Uterus (tissue), 4 donors: ENCODE data around the gene PTPRD. TPM values are rescaled to one million over a fixed set of nuclear protein-coding genes. Genes with fewer than 3 reads are reported as not detected.

Experiments used
- DNase-seq, 2 donors: peaks; one replicate each; pipeline ENCODE4 v3.0.0-alpha.2; 2019 to 2020
- H3K27ac ChIP-seq, 2 donors: fragments of 200-600 bp; sonication (generic); 1 replicate in 1 of 2; 2 replicates in 1 of 2; pipeline ENCODE4 v1.5.1; 2016 to 2018
- H3K27me3 ChIP-seq, 2 donors: fragments of 200-600 bp; sonication (generic); one replicate each; pipeline ENCODE4 v1.5.1; 2018 to 2019; ENCODE audit warnings: control low read depth in 1 of 2
- H3K36me3 ChIP-seq, 2 donors: fragments of 200-600 bp; sonication (generic); one replicate each; pipeline ENCODE4 v1.5.1; 2019; ENCODE audit warnings: control low read depth in 1 of 2
- H3K4me1 ChIP-seq, 2 donors: fragments of 200-600 bp; sonication (generic); one replicate each; pipeline ENCODE4 v1.5.1; 2018 to 2019; ENCODE audit warnings: control low read depth in 1 of 2
- H3K4me3 ChIP-seq, 2 donors: fragments of 200-600 bp; sonication (generic); 1 replicate in 1 of 2; 2 replicates in 1 of 2; pipeline ENCODE4 v1.5.1; 2018 to 2019; ENCODE audit warnings: mild to moderate bottlenecking in 1 of 2
- H3K9me3 ChIP-seq, 2 donors: fragments of 200-600 bp; sonication (generic); one replicate each; pipeline ENCODE4 v1.5.1; 2019; ENCODE audit warnings: control low read depth in 1 of 2
- POLR2A ChIP-seq, 2 donors: fragments of 450-650 bp; IDR thresholded peaks; one replicate each; pipeline ENCODE4 v1.6.1; 2016; ENCODE audit warnings: antibody characterized with exemption in 2 of 2, mild to moderate bottlenecking in 1 of 2, moderate library complexity in 1 of 2
- intact Hi-C: fragments of 100-400 bp; cut with DNase I; formaldehyde crosslinking; loops from one replicate; pipeline ENCODE4 v1.15.1; 2023; ENCODE audit warnings: low total_unique reads
- total RNA-seq, 4 donors: library from RNA; depleted of rRNA in 3 of 4; stranded (reverse); fragments of >200 nt in 3 of 4; gene quantifications; one replicate each; pipeline versions ENCODE4 v1.1.0 to v1.2.4, GENCODE V29; 2014 to 2023
- TF ChIP-seq, protein P1 (sequence below), 4 experiments: fragments of 200-600 bp in 2 of 4; fragments of 450-650 bp in 2 of 4; sonication (generic) in 2 of 4; IDR thresholded peaks; one replicate each; pipeline ENCODE4 v1.5.1; 2016 to 2019; ENCODE audit warnings: antibody characterized with exemption in 4 of 4, mild to moderate bottlenecking in 2 of 4, moderate library complexity in 1 of 4
- donor health status: DM: yes; HTN: yes; CAD: no.

PTPRD gene
- total RNA-seq, 4 donors from 2014 or later = 1.2 to 136 (median 26.4) TPM

- no peaks in the 10 kb centered on the region for H3K4me1 ChIP-seq
- no peaks in the 10 kb centered on the region for H3K27me3 ChIP-seq
- no peaks in the 10 kb centered on the region for H3K36me3 ChIP-seq
- H3K9me3 ChIP-seq = no peaks in the 10 kb centered on the region
- H3K4me3 ChIP-seq = no peak overlapping the region
- H3K27ac ChIP-seq = no peak overlapping the region
- intact Hi-C loops = no loop called here
- no peak for TF ChIP-seq POLR2A (IDR thresholded peaks at IDR 0.05)
- TF ChIP-seq, protein P1, sequence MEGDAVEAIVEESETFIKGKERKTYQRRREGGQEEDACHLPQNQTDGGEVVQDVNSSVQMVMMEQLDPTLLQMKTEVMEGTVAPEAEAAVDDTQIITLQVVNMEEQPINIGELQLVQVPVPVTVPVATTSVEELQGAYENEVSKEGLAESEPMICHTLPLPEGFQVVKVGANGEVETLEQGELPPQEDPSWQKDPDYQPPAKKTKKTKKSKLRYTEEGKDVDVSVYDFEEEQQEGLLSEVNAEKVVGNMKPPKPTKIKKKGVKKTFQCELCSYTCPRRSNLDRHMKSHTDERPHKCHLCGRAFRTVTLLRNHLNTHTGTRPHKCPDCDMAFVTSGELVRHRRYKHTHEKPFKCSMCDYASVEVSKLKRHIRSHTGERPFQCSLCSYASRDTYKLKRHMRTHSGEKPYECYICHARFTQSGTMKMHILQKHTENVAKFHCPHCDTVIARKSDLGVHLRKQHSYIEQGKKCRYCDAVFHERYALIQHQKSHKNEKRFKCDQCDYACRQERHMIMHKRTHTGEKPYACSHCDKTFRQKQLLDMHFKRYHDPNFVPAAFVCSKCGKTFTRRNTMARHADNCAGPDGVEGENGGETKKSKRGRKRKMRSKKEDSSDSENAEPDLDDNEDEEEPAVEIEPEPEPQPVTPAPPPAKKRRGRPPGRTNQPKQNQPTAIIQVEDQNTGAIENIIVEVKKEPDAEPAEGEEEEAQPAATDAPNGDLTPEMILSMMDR (IDR thresholded peaks at IDR 0.05) = no peak
- DNase-seq = no peak
These were observed 2195.5 kb downstream of the PTPRD start for GRCh38 chr9:8417341-8417740.

DNA sequence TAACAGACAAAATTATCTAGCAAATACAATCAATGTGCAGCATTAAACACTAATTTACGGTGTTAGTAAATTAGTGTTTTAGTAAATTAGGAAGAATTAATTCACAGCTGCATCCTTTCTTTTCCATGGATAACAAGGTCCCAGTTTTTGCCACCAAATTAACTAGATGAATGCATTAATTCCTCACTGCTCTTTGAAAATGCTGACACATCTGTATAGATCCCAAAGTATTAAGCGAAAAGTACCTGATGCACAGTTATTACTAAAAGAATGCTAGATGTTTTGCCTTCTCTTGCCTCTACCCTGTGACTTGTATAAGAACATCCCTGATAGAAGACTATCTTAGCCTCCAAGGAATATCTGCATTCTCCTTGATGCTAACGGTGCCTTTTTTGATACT is 2200.5 kb downstream of the PTPRD start:
- intact Hi-C loops = no loop called here
- Histone ChIP-seq H3K27me3 (no peaks in the 10 kb centered on the region), H3K36me3 (no peaks in the 10 kb centered on the region), H3K9me3 (no peaks in the 10 kb centered on the region), H3K4me3 (no peak overlapping the region), H3K27ac (no peak overlapping the region), H3K4me1 (no peaks in the 10 kb centered on the region)
- DNase-seq = no peak
- TF ChIP-seq POLR2A (IDR thresholded peaks at IDR 0.05) = no peak
- TF ChIP-seq, protein P1 (IDR thresholded peaks at IDR 0.05) = no peak

DNA sequence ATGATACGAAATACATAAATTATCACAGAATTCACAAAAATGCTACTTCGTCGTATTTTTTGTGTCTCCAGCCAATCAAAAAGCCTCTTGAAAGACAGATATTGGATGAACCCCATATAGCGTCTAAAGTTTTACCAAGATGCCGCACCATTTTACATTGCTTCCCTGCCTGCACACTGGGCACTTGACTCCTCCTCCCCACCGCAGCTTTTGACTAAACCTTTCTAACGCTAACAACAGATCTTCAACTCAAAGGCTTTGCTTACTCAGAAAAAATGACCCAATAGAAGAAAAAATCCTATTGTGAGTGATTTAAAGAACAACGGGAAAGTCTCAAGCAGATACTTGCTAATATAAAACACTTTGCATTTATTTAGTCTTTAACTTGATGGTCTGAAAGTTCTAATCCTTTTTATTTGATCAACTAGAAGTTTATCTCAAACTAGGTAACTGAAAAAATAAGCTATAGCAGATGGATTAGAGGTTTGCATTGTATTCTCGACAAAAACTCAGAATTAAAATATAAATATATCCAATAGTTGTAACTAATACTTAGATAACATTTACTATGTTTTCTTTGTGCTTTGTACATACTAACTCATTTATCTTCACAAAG is 2204.1 kb downstream of the PTPRD start:
- no peak for DNase-seq
- no peak for TF ChIP-seq POLR2A (IDR thresholded peaks at IDR 0.05)
- TF ChIP-seq, protein P1 (IDR thresholded peaks at IDR 0.05) = no peak
- intact Hi-C loops = no loop called here
- Histone ChIP-seq H3K36me3 (no peaks in the 10 kb centered on the region), H3K9me3 (no peaks in the 10 kb centered on the region), H3K4me1 (no peaks in the 10 kb centered on the region), H3K27ac (no peak overlapping the region), H3K4me3 (no peak overlapping the region), H3K27me3 (no peaks in the 10 kb centered on the region)

- no peaks in the 10 kb centered on the region for H3K9me3 ChIP-seq
- no peaks in the 10 kb centered on the region for H3K4me1 ChIP-seq
- intact Hi-C loops = no loop called here
- H3K27me3 ChIP-seq = no peaks in the 10 kb centered on the region
- no peak overlapping the region for H3K27ac ChIP-seq
- no peak overlapping the region for H3K4me3 ChIP-seq
- no peaks in the 10 kb centered on the region for H3K36me3 ChIP-seq
- no peak for TF ChIP-seq POLR2A (IDR thresholded peaks at IDR 0.05)
- TF ChIP-seq, protein P1 (IDR thresholded peaks at IDR 0.05) = no peak
- DNase-seq = no peak
These were observed 2210.7 kb downstream of the PTPRD start for GRCh38 chr9:8401961-8402705.

DNA sequence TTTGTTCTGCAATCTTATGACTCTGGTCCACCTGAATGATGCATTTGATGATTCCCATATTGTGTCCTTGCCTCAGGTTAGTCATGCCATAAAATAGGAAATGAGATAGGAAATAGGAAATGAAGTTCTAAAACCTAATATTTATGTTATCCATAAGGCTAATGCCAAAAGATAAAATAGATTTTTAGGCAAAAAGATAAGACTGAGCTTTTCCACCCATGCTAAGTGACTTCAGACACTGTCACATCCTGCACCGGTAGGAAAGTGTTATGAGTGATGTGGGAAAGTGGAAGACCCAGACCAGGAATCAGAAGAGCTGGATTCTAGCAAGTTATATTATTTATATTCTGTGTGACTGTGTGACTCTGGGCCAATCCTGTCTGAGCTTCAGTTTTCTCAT is 2212.4 kb downstream of the PTPRD start:
- Histone ChIP-seq H3K36me3 (no peaks in the 10 kb centered on the region), H3K4me1 (no peaks in the 10 kb centered on the region), H3K9me3 (no peaks in the 10 kb centered on the region), H3K27ac (no peak overlapping the region), H3K4me3 (no peak overlapping the region), H3K27me3 (no peaks in the 10 kb centered on the region)
- intact Hi-C loops = no loop called here
- no peak for DNase-seq
- TF ChIP-seq, protein P1 (IDR thresholded peaks at IDR 0.05) = no peak
- no peak for TF ChIP-seq POLR2A (IDR thresholded peaks at IDR 0.05)
